ENCODE results near the gene DCLRE1C. TPM values are rescaled to one million over a fixed set of nuclear protein-coding genes. Genes with fewer than 3 reads are reported as not detected.

DCLRE1C gene
- total RNA-seq, 1 donor from 2014 or later = 50.2 TPM

Other genes with a start within 250 kb of the DCLRE1C start
- 62.7 TPM for gene FAM107B, start 179.2 kb downstream of the DCLRE1C start, total RNA-seq
- gene CDNF, start 116.1 kb downstream of the DCLRE1C start, total RNA-seq = 1.2 TPM
- gene HSPA14, start 115.8 kb downstream of the DCLRE1C start, total RNA-seq = 8.6 TPM
- gene MSANTD7, start 115.8 kb downstream of the DCLRE1C start, total RNA-seq = 17.9 TPM
- 23.1 TPM for gene SUV39H2, start 75.2 kb downstream of the DCLRE1C start, total RNA-seq
- gene MEIG1, start 5.3 kb upstream of the DCLRE1C start, total RNA-seq = not detected
- 0.25 TPM for gene OLAH, start 89.8 kb upstream of the DCLRE1C start, total RNA-seq
- 11.8 TPM for gene ACBD7, start 134.7 kb upstream of the DCLRE1C start, total RNA-seq
- gene RPP38, start 143.3 kb upstream of the DCLRE1C start, total RNA-seq = 5.4 TPM
- 47.9 TPM for gene NMT2, start 214.6 kb upstream of the DCLRE1C start, total RNA-seq

Measured in temporal lobe (tissue), 1 donor.